Measurements from ENCODE around the gene DDX51. TPM values are rescaled to one million over a fixed set of nuclear protein-coding genes. Genes with fewer than 3 reads are reported as not detected.

Gene DDX51
- total RNA-seq, 1 donor from 2014 or later: 9.9 TPM

- no peak for DNase-seq (ENCODE audit: extremely low read depth, low read depth, low spot score)
Measured at GRCh38 chr12:132099739-132100138, 44.4 kb downstream of the DDX51 start.

GRCh38 chr12:132095520-132096409, 48.4 kb downstream of the DDX51 start:
- no peak for DNase-seq (ENCODE audit: extremely low read depth, low read depth, low spot score)

- no peak for DNase-seq (ENCODE audit: extremely low read depth, low read depth, low spot score)
Measured at GRCh38 chr12:132094269-132094891, 49.7 kb downstream of the DDX51 start.

- DNase-seq (ENCODE audit: extremely low read depth, low read depth, low spot score): no peak
Measured at GRCh38 chr12:132089407-132089910, 54.7 kb downstream of the DDX51 start.

Other genes starting within 250 kb of the DDX51 start
- 17.6 and 21.9 TPM in 2 replicates for gene ULK1, start 249.7 kb downstream of the DDX51 start, total RNA-seq
- gene PUS1, start 215.0 kb downstream of the DDX51 start, total RNA-seq: 20.0 and 25.4 TPM in 2 replicates
- 23.5 and 43.1 TPM in 2 replicates for gene EP400, start 194.4 kb downstream of the DDX51 start, total RNA-seq
- 22.0 and 23.2 TPM in 2 replicates for gene NOC4L, start 138 bp upstream of the DDX51 start, total RNA-seq
- 0.35 TPM in 1 of 2 replicates, not detected in the other for gene GALNT9, start 185.3 kb upstream of the DDX51 start, total RNA-seq

Data from glomerular endothelial cell (primary cell).